Mammary epithelial cell (primary cell): ENCODE data around the gene SLC16A13.

ENCODE experiments used
- CTCF ChIP-seq, 2 donors: IDR thresholded peaks in 1 of 2; conservative IDR thresholded peaks in 1 of 2; 2 replicates each; pipeline ENCODE4 v1.5.1; 2011 to 2012; ENCODE audit warnings: inconsistent platforms in 2 of 2, low read length in 2 of 2, mild to moderate bottlenecking in 2 of 2, control low read depth in 1 of 2, low read depth in 1 of 2; ENCODE audit not compliant: insufficient read depth in 1 of 2; ENCODE audit errors: extremely low read depth in 1 of 2
- EZH2 ChIP-seq: IDR thresholded peaks from 2 replicates; pipeline ENCODE4 v1.6.1; 2012; ENCODE audit warnings: low read length, inconsistent platforms, borderline replicate concordance

GRCh38 chr17:7025245-7025644, 10.6 kb upstream of the SLC16A13 start:
- no peak for TF ChIP-seq CTCF (conservative IDR thresholded peaks at IDR 0.05 in 1 of 2, IDR thresholded peaks at IDR 0.05 in 1 of 2; ENCODE audit: extremely low read depth in 1 of 2, insufficient read depth in 1 of 2, low read depth in 1 of 2, low read length in 2 of 2)
- no peak for TF ChIP-seq EZH2
